Left renal cortex interstitium (tissue), 4 donors: ENCODE results near the gene LRMDA. TPM values are rescaled to one million over a fixed set of nuclear protein-coding genes. Genes with fewer than 3 reads are reported as not detected.

Experiments
- DNase-seq, 4 donors: peaks; one replicate each; pipeline ENCODE4 v3.0.0-alpha.2; 2013; ENCODE audit warnings: low read depth in 4 of 4, low spot score in 2 of 4, missing footprints in 1 of 4
- polyA plus RNA-seq, 4 donors: library from polyadenylated mRNA; unstranded; fragments of 120-200 nt; gene quantifications; one replicate each; pipeline ENCODE4 v1.2.1, GENCODE V29; 2013; ENCODE audit not compliant: insufficient read length in 4 of 4

The LRMDA gene
- polyA plus RNA-seq, 4 donors, result 15.3 to 23.5 (median 21.1) TPM

DNA sequence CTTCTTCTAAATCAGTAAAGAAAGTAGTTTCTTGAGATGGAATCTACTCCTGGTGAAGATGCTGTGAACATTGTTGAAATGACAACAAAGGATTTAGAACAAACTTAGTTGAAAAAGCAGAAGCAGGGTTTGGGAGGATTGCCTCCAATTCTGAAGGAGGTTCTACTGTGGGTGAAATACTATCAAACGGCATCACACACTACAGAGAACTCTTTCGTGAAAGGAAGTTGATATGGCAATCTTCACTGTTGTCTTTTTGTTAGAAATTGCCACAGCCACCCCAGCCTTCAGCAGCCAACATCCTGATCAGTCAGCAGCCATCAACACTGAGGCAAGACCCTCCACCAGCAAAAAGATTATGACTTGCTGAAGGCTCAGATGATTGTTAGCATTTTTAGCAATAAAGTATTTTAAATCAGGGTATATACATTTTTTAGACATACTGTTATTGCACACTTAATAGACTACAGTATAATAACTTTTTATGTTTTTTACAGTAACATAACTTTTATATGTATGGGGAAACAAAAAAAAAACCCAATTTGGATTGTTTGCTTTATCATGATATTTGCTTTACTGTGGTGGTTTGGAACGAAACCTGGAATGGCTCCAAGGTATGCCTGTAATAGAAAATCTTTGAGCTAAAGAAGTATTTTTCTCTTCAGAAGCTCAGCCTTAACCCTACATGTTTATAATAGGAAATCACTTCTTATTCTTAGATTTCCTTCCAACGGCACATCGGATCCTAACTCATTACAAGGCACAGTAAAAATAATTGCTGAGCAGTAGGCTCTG is 257.3 kb downstream of the LRMDA start:
- DNase-seq, result no peak

DNA sequence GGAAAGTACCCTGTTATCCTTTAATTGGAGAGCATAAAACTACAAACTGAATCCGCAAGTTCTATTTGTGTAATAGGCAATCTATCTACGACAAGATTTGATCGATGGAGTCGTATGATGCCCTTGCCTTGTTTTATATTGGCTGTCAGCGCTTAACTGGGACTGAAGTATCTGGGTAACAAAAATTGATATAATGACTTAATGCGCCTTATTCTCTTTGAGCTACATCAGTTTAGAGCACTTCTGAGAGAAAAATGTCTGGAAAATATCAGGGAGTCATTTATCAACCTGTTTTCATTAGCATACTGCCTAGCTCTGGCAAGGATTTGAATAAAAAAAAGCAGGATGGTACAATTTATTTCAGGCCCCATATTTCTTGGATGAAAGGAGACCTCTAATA is 262.1 kb downstream of the LRMDA start:
- DNase-seq, result no peak

DNA sequence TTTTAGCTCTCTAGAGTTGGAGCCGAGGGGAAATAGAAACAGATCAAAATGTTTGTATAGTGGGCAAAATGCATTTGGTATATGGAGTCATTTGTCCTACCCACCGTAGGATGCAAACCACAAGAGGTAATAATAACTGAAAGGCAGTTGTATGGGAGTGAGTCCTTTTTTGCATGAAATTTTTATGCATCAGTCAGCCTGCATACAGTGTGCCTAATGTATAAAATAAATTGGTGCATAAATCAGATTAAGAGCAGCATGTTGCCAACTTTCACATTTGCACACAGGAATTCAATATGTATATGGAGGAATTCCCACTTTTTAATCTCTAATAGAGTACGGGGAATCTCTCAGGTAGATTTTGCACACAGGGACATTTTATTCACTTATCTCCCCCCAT is 262.8 kb downstream of the LRMDA start:
- DNase-seq, result no peak

DNA sequence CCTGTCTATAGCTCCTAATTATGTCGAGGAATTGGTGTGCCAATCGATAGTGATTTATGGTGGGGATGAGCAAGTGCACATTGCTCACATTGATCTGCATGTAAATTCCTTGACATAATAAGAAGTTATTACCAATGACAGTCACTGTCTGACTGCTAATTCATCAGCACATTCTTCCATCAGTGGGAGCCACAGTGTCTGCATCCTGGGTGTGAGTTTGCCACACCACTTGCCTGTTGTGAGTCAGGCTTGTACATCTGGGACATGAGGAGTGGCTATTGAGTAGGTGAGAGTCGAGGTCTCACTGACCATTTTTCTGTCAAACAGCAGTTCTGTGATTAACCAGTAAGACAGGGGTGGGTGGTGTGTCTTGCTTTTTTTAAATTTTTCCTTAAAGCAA is 263.4 kb downstream of the LRMDA start:
- DNase-seq, result no peak

DNA sequence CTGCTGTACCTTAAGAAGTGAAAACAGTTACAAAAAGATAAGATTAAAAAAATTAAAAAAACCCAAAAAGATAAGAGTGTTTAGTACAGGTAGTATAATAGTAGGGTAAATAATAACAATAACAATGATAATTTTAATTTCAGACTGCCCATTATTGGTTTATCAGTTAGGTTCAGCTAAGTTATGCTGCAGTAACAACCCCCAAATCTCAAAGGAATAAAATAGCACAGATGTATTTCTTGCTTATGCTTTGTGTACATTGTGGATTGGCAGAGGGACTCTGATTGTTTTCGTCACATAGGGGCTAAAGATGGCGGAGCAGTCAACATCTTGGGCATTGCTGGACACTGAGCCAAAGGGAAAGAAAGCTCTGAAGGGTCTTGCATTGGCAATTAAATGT is 264.6 kb downstream of the LRMDA start:
- no peak for DNase-seq

DNA sequence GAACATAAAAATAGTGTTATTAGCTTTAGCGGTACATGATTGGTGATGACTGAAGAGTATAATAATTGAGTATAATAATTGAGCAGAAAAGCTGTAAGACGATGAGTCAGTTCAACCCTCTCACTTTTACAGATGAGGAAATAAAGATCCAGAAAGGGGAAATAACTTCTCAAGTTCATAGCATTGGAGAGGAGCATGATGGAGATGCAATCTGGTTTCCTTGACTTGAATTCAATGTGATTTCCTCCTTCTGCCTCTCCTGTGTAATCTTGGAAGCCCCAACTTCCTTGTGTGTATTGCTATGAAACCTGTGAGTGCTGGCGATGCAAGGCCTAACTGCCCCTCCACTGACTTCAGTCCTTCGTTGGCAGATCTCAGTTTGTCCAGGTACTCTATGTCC is 265.1 kb downstream of the LRMDA start:
- DNase-seq, result no peak

DNA sequence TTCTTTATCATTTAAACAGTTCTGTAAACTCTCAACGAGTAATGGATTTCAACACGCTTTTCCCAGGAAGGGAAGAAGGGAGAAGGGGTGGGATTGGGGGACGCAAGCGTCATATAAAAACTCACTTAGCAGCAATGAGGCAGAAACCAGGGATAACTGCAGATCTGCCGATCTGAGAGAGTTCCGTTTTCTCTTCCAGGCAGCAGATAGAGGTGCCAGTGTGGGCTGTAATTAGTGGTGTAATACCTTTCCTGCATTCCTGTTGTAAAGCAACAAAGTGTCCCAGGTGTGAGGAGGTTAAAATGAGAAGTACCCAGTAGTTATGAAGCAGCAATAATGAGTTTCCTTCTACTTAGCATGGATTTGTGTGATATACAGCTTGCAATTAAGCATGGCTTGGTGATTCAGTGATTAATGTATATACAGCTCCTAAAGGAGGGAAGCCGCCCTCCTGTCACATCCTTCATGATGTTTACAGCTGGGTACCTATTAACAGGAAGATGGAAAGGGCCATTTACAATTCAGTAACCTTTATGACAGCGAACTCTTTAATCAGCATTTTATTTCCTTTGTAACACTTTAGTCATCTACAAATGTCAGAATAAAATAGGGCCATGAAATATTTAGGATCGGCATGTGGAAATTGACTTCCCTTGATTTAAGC is 271.9 kb downstream of the LRMDA start:
- DNase-seq, result peak in 1 of 4 donors; percentile 45

DNA sequence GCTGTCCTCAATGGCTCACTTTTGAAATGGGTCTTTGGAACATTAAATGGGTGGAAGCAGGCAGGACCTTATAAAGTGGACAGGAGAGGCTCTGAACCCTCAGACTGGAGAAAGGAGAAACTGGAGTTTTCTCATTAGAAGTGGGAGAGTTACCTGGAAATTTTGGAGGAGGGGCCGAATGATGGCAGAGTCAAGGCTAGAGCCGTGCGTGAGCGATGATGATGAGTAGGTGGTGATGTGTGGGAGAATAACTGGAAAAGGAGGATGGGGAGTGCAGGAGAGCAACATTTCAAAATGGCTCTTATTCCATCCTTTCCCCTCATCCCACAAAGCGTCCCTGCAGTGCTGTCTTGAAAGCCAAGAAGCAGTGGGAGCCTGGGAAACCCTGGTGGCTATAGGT is 274.0 kb downstream of the LRMDA start:
- no peak for DNase-seq

DNA sequence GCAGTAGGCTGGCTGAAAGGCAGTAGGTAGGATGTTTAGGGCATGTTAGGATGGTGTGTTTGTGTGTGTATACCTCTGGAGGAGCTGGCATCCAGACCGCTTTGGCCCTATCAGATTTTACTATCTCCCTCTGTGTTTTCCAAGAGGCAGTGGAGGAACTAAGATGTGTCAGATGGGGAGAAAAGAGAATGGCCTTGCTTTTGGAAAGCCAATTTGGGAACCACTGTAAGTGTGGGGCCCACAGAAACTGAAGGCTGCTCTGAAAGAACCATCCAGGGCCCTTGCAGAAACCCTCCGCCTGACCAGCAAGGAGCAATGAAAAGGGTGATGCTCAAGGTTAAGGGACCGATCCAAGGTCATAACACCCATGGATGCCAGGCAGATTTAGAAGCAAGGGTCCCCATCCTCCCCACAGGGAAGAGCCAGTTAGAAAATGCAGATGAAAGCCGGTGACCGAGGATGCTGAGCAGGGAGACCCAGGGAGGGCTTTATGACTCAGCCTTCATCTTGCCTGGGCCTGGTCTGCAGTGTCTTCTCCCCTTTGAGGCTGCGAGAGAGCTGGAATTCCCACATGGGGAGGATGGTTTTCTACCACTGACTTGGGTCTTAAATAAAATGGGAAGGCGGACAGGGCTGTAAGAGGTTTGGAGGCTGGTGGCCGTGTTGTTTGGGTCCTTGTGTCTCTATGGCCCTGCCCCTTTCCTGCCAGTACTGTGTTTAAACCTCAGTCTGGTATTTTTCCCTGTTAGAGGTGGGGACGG is 275.8 kb downstream of the LRMDA start:
- DNase-seq, result no peak

DNA sequence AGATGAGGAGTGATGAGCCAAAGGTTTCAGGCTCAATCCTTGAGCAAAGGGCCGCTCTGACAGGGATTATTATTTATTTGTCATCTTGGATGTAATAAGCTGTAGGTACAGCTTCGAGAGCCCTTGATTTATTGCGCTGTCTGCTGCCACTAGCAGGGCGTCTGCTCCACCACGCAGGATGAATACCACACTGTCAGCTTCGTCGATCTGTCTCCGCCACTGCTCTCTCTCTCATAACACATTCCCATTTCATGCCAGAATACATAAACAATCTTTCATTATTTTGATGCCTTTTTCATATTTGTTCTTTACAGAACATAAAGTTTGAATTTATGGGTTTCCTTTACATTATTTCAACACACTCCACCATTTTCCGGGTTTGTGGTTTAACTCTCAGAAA is 276.6 kb downstream of the LRMDA start:
- DNase-seq, result no peak

DNA sequence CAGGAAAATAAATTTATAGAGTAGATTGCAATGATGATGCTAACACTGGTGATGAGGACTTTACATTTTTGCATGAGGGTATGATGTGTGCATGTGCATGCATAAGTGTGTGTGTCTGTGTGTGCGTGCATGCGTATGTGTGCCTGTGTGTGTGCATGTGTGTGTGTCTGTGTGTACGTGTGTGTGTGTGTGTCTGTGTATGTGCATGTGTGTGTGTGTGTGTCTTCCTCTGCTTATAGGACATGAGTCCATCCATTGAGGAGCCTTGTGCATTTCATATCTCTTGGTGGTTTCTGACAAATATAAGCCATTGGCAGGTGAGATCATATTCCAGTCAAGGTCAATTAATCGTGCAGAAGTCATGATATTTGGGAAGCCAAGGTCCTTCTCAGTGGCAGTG is 277.8 kb downstream of the LRMDA start:
- DNase-seq, result no peak

DNA sequence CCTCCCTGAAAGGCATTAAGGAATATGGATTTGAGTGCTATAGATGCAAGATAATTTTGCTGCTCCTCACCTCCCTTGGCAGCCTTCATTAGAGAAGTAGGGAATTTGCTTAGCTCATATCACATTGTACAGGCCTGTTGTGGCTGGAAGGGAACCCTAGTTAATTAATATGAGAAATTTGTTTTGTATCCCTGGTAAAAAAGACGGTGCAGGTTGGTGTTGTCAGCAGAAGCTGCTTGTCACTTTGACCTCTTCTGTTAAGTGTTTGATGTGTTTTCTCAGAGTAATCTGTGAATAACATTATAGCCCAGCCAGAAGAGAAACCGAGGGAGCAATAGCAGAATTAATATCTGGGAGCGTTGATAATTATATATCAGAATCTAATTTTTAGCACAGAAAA is 278.4 kb downstream of the LRMDA start:
- no peak for DNase-seq

DNA sequence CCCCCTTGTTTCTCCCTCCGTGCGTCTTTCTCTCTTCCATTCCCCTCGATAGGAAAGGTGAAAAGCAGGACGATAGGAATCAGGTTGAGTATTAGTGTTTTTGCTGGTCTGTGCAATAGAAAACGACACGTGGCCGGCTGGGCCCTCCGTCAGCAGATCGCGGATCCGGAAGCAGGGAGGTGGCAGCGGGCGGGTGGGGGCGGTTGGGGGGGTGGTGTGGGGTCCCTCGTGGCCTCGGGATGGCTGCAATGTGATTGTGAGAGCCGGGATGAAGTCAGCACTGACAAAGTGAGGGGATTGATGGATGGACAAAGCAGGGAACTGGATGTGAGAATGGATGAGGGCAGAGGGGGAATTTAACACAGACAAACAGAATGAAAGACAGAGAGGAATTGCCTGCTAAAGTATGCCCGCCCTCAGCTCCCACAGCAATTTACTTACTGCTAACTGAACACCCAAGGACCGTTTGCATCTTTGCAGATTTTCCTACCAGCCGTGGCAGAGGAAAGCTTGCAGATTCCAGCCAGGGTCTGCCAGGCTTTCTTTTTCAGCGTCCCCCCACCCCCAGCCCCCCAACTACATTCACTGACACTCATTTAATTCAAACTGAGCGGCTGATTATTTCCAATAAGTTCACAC is 280.9 kb downstream of the LRMDA start:
- DNase-seq, result no peak

DNA sequence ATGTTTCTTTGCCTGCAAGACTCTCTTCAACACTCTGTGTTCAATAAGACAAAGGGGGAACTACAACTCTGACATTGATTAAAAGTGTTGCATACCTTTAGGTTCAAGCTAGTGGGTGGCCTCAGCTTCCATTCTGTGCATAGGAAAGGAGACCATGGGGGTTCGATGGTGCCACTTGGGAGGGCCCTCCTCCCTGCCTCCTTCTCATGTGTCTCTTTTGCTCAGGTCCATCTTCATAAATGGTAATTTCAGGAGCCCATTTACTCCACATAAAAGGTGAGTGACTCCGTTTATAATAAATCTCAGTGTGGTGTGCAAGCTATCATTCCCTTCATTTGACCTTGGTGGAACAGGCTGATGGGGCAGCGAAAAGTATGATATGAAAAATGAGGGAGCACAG is 285.1 kb downstream of the LRMDA start:
- no peak for DNase-seq

DNA sequence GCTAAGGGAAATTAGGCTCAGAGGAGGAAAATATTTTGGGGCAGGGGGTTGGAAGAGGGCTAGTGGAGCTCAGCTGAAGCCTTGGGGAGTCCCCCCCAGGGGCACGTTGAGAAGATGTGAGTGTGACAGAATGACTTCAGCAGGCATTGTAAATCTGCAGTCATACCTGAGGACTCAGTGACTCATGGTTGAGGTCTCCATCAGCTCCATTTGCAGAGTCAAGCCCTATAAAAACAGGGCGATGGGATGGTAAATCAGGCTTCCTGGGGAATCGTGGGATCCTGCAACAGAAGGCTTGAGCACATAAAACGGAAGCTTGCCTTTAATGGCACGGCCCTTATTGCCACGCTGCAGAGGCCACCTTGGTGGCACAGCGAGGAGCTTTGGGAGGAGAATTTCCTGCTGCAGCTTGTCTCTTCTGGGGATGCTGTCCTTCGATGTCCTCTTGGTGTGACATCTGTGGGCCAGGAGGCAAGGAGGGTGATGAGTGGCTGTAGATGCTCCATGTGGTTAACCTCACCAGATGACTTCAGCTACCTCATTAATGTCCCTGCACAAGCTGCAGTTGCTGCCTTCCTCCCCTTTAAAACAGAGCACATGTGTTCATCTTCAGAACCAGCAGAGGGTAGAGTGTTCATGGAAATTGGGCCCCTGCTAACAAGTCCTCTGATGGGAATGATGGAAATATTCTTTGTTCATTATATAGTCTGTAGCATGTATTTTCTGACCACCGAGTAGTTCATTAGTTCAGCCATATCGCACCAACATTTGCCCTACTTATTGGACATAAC is 285.9 kb downstream of the LRMDA start:
- no peak for DNase-seq

DNA sequence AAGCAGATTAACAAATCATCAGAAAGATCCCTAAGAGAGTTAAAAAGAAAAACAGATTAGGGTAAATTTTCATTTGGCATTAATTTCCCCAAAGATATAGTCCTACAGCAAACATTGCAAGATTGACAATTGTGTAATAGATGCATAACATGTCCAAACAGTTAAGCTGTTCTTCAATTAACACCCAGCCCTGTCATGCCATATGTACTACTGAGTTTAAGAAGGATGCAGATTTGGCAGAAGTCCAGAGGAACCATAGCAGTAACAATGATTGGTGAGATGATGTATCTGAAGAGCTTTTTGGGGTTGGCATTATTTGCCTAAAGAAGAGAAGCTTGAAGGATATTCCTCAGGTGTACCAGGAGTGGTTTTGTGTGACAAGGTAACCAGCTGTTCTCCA is 287.6 kb downstream of the LRMDA start:
- no peak for DNase-seq

DNA sequence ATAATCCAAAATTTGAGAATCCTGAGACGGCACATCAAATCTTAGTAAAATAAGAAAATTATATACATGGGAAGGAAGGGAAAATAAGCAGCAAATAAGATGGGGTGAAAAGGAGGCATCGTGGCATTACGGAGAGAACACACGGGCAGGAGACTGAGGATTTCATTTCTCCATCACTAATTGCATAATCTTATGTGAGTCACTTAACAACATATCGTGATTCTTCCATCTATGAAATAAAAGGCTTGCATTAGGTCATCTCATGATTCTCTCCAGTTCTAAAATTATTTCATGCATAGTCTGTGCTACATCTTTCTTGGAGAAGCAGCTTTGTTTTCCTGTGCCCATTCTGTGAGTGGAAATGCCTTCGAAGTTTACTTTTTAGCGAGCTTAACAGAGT is 288.7 kb downstream of the LRMDA start:
- no peak for DNase-seq

DNA sequence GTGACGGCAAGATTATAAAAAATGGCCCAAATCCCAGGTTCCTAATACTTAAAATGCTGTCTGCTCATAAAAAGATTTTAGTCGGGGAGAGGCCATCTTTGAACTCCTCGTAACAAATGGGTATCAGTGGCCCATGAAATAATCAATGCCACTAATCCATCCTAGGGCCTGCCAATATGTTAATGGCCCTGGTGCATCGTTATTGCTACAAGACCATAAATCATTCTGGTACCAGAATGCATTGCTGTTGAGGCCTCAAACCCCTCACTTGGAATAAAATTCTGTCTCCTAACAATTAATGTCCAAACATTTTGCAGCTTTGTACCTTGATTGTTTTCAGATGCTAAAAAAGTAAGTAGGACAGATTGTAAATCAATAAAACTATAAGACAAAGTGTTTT is 290.6 kb downstream of the LRMDA start:
- DNase-seq, result no peak

DNA sequence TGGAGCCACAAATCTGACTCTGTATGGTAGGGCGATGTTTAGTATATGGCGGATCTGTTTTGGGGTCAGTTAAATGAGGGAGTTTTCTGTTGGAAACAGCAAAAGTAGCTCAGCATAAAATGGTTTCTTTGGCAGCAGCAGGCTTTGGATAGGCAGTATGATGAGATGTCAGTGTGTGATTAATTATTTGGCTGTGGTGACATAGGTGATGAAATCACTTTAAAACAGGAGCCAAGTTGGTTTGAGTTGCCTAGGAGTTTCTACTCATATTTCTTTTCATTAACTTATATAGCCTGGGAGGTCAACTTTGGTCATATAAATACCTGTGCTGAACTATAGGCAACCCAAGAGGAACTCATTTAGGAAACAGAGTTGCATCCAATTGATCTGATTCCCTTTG is 291.2 kb downstream of the LRMDA start:
- no peak for DNase-seq

DNA sequence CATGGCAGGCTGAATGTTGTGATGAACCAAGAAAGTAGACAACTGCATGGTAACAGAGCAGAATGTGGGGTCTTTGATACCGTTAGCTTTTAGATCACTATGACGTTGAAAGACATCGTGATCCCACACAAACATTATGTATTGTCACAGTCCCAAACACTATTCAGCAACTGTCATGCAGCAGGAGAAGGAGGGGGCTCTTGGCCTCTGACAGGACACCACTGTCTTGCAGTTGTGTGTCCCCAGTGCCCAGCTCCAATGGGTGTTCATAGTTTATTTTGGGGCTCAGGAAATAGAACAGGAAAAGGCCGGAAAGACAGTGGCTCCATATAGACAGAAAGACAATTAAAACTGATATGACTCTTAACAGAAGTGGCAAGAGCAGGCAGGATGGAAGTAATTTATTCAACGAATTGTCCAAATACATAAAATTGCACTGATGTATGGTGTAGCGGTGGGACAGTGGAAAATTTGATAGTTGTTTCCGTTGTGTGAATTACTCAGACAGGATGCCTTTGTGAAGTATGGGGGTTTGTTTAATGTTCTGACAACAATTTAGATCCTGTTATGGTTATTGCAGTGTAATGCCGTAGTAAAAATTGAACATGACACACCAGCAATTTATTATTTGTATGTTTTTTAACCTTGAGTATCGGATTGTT is 292.0 kb downstream of the LRMDA start:
- DNase-seq, result no peak
